WTC11 (cell line): ENCODE measurements around the gene NEUROG1. TPM values are rescaled to one million over a fixed set of nuclear protein-coding genes. Genes with fewer than 3 reads are reported as not detected.
A peak's percentile ranks its signal among the peaks of the same experiment; 100 is the strongest.

ENCODE experiments used
- ATAC-seq: fragments of 200-7000 bp; cut with Tn5 transposase; 2 replicates; pipeline ENCODE4 v1.10.0; 2021; ENCODE audit warnings: mild to moderate bottlenecking, moderate library complexity
- CTCF ChIA-PET: fragments of 300-600 bp; sonication (Branson Sonifier 250); formaldehyde crosslinking; loops from one replicate; lab custom pipeline; 2021; ENCODE audit warnings: antibody characterized with exemption; lab: Charles Lee
- POLR2A ChIA-PET: fragments of 350-600 bp; sonication (Branson Sonifier 250); formaldehyde crosslinking; loops from one replicate; lab custom pipeline; 2021; ENCODE audit warnings: antibody characterized with exemption; lab: Charles Lee
- DNase-seq: peaks from one replicate; pipeline ENCODE4 v3.0.0; 2021; ENCODE audit warnings: low spot score
- H3K27ac Mint-ChIP-seq: 2 replicates; pipeline ENCODE4 v1.8.0; 2021; ENCODE audit warnings: mixed read lengths
- H3K27me3 Mint-ChIP-seq: 2 replicates; pipeline ENCODE4 v1.8.0; 2021; ENCODE audit warnings: low read depth, mild to moderate bottlenecking, moderate library complexity, mixed read lengths
- H3K36me3 Mint-ChIP-seq: 2 replicates; pipeline ENCODE4 v1.8.0; 2021; ENCODE audit warnings: mixed read lengths
- H3K4me1 Mint-ChIP-seq: 2 replicates; pipeline ENCODE4 v1.8.0; 2022; ENCODE audit warnings: mixed read lengths
- H3K4me3 Mint-ChIP-seq: 2 replicates; pipeline ENCODE4 v1.8.0; 2021; ENCODE audit warnings: mild to moderate bottlenecking, moderate library complexity, mixed read lengths
- H3K9me3 Mint-ChIP-seq: 2 replicates; pipeline ENCODE4 v1.8.0; 2021; ENCODE audit warnings: mixed read lengths
- ATF6 ChIP-seq: sonication (generic); formaldehyde crosslinking; IDR thresholded peaks from 2 replicates; pipeline ENCODE4 v1.8.1; 2023; ENCODE audit warnings: mild to moderate bottlenecking, missing genetic modification reagents
- CREB1 ChIP-seq: sonication (generic); formaldehyde crosslinking; IDR thresholded peaks from 2 replicates; pipeline ENCODE4 v1.8.0; 2023; ENCODE audit warnings: mild to moderate bottlenecking, missing genetic modification reagents
- CREM ChIP-seq: sonication (generic); formaldehyde crosslinking; IDR thresholded peaks from 2 replicates; pipeline ENCODE4 v1.8.1; 2022; ENCODE audit warnings: mild to moderate bottlenecking, missing genetic modification reagents, moderate library complexity
- CTCF ChIP-seq: fragments of 200-600 bp; IDR thresholded peaks from 2 replicates; pipeline ENCODE4 v1.8.0; 2022; ENCODE audit warnings: antibody characterized with exemption
- E2F5 ChIP-seq: sonication (generic); formaldehyde crosslinking; IDR thresholded peaks from 2 replicates; pipeline ENCODE4 v1.8.1; 2022; ENCODE audit warnings: mild to moderate bottlenecking, moderate library complexity, missing genetic modification reagents
- GABPB1 ChIP-seq: sonication (generic); formaldehyde crosslinking; IDR thresholded peaks from 2 replicates; pipeline ENCODE4 v1.8.1; 2023; ENCODE audit warnings: mild to moderate bottlenecking, missing genetic modification reagents
- HMGA2 ChIP-seq: fragments of 250-450 bp; sonication (Bioruptor Pico); IDR thresholded peaks from 2 replicates; pipeline ENCODE4 v1.4.0; 2021; ENCODE audit warnings: mild to moderate bottlenecking, moderate library complexity
- MAX ChIP-seq: sonication (generic); formaldehyde crosslinking; IDR thresholded peaks from 2 replicates; pipeline ENCODE4 v1.8.0; 2022; ENCODE audit warnings: mild to moderate bottlenecking, missing genetic modification reagents
- NFE2L1 ChIP-seq: sonication (generic); formaldehyde crosslinking; IDR thresholded peaks from 2 replicates; pipeline ENCODE4 v1.8.1; 2023; ENCODE audit warnings: missing genetic modification reagents
- NR2C2 ChIP-seq: sonication (generic); formaldehyde crosslinking; IDR thresholded peaks from 2 replicates; pipeline ENCODE4 v1.8.0; 2022; ENCODE audit warnings: mild to moderate bottlenecking, missing genetic modification reagents
- PRDM15 ChIP-seq: sonication (generic); formaldehyde crosslinking; IDR thresholded peaks from 2 replicates; pipeline ENCODE4 v1.8.0; 2022; ENCODE audit warnings: missing genetic modification reagents
- PREB ChIP-seq: sonication (generic); formaldehyde crosslinking; IDR thresholded peaks from 2 replicates; pipeline ENCODE4 v1.8.1; 2022; ENCODE audit warnings: mild to moderate bottlenecking, missing genetic modification reagents, moderate library complexity, borderline replicate concordance
- TEAD1 ChIP-seq: sonication (generic); formaldehyde crosslinking; IDR thresholded peaks from 2 replicates; pipeline ENCODE4 v1.8.0; 2022; ENCODE audit warnings: mild to moderate bottlenecking, missing genetic modification reagents
- TEAD4 ChIP-seq: sonication (generic); formaldehyde crosslinking; IDR thresholded peaks from 2 replicates; pipeline ENCODE4 v1.8.0; 2022; ENCODE audit warnings: mild to moderate bottlenecking, missing genetic modification reagents
- USF2 ChIP-seq: sonication (generic); formaldehyde crosslinking; IDR thresholded peaks from 2 replicates; pipeline ENCODE4 v1.8.1; 2023; ENCODE audit warnings: mild to moderate bottlenecking, missing genetic modification reagents, moderate library complexity
- ZNF263 ChIP-seq: sonication (generic); formaldehyde crosslinking; IDR thresholded peaks from 2 replicates; pipeline ENCODE4 v1.8.1; 2022; ENCODE audit warnings: low read depth, mild to moderate bottlenecking, moderate library complexity, missing genetic modification reagents
- ZNF423 ChIP-seq: fragments of 250-450 bp; sonication (Bioruptor Pico); IDR thresholded peaks from 2 replicates; pipeline ENCODE4 v2.1.2; 2022; ENCODE audit warnings: mild to moderate bottlenecking, moderate library complexity
- ZNF425 ChIP-seq: fragments of 250-450 bp; sonication (Bioruptor Pico); conservative IDR thresholded peaks from 2 replicates; pipeline ENCODE4 v1.9.0; 2021; ENCODE audit warnings: mild to moderate bottlenecking
- total RNA-seq: library from RNA; stranded (reverse); gene quantifications from 3 replicates; pipeline ENCODE4 v1.2.3, GENCODE V29; 2021

The NEUROG1 gene
- total RNA-seq, 1 experiment from 2014 or later: 0.13 TPM

GRCh38 chr5:135569755-135570452, 34.1 kb upstream of the NEUROG1 start:
- H3K4me3 Mint-ChIP-seq: no peak overlapping the region
- ATAC-seq: peak; percentile 83
- TF ChIP-seq PRDM15: no peak
- TF ChIP-seq CTCF: 0 out of 2 replicates have a peak, but pooled peaks have one; percentile 36
- peak; percentile 64 for TF ChIP-seq ZNF423 (CRISPR knock-in tag)
- POLR2A ChIA-PET: no interaction called here
- CTCF ChIA-PET: interaction anchor here (0.9 to 13.7 kb wide), 7 partner anchors 9 to 264 kb away, joined by 3 to 324 read pairs (median 5); no protein-coding TSS in a partner anchor
- H3K27me3 Mint-ChIP-seq: peaks cover 6% of the 10 kb centered on the region; the same call in 1 of the 2 replicates
- DNase-seq: peak; percentile 75
- H3K36me3 Mint-ChIP-seq: no peaks in the 10 kb centered on the region
- H3K9me3 Mint-ChIP-seq: no peaks in the 10 kb centered on the region
- no peak overlapping the region for H3K27ac Mint-ChIP-seq
- H3K4me1 Mint-ChIP-seq: peaks cover 33% of the 10 kb centered on the region

GRCh38 chr5:135568923-135569360, 33.2 kb upstream of the NEUROG1 start:
- Mint-ChIP-seq H3K36me3 (no peaks in the 10 kb centered on the region), H3K27me3 (peaks cover 6% of the 10 kb centered on the region), H3K4me3 (no peak overlapping the region), H3K9me3 (no peaks in the 10 kb centered on the region), H3K4me1 (peaks cover 39% of the 10 kb centered on the region), H3K27ac (no peak overlapping the region)
- DNase-seq (no peak), ATAC-seq (no peak)
- ChIA-PET POLR2A (no interaction called here), CTCF (interaction anchor here (4.7 to 13.7 kb wide), 5 partner anchors 14 to 265 kb away, joined by 45 to 324 read pairs (median 80); partner anchors contain the start of gene SLC25A48)
- TF ChIP-seq ZNF425 (CRISPR knock-in tag): no peak
- TF ChIP-seq ATF6 (CRISPR knock-in tag): no peak
- no peak for TF ChIP-seq MAX (CRISPR knock-in tag)
- no peak for TF ChIP-seq ZNF263 (CRISPR knock-in tag)
- TF ChIP-seq E2F5 (CRISPR knock-in tag): no peak
- no peak for TF ChIP-seq CREB1
- no peak for TF ChIP-seq NFE2L1
- TF ChIP-seq CREM (CRISPR knock-in tag): no peak
- TF ChIP-seq GABPB1 (CRISPR knock-in tag): no peak
- no peak for TF ChIP-seq NR2C2
- TF ChIP-seq TEAD1: no peak
- TF ChIP-seq PREB (CRISPR knock-in tag): no peak
- no peak for TF ChIP-seq TEAD4 (CRISPR knock-in tag)
- TF ChIP-seq USF2 (CRISPR knock-in tag): no peak
- TF ChIP-seq HMGA2 (CRISPR knock-in tag): no peak
